Neural cell (in vitro differentiated cells): Measurements from ENCODE around the gene RABGAP1L.

Experiments used
- CTCF ChIP-seq: fragments of 450-650 bp; IDR thresholded peaks from 2 replicates; pipeline ENCODE4 v1.5.1; 2014; ENCODE audit warnings: antibody characterized with exemption, mild to moderate bottlenecking, moderate library complexity; ENCODE audit not compliant: poor library complexity, severe bottlenecking
- EP300 ChIP-seq: fragments of 450-650 bp; conservative IDR thresholded peaks from 2 replicates; pipeline ENCODE4 v1.6.1; 2014; ENCODE audit warnings: antibody characterized with exemption, mild to moderate bottlenecking, moderate library complexity; ENCODE audit not compliant: poor library complexity, severe bottlenecking
- EZH2 ChIP-seq: fragments of 200-600, 300-800 bp; shearing (Covaris generic), sonication (generic); IDR thresholded peaks from 2 replicates; pipeline ENCODE4 v1.6.1; 2014; ENCODE audit warnings: antibody characterized with exemption, low read length, borderline replicate concordance, mild to moderate bottlenecking; ENCODE audit not compliant: insufficient read depth, poor library complexity, severe bottlenecking
- MXI1 ChIP-seq: fragments of 450-650 bp; conservative IDR thresholded peaks from 2 replicates; pipeline ENCODE4 v1.6.1; 2014; ENCODE audit warnings: antibody characterized with exemption, mild to moderate bottlenecking; ENCODE audit not compliant: poor library complexity, severe bottlenecking
- POLR2AphosphoS5 ChIP-seq: IDR thresholded peaks from 2 replicates; pipeline ENCODE4 v1.6.1; 2012
- RAD21 ChIP-seq: fragments of 450-650 bp; conservative IDR thresholded peaks from 2 replicates; pipeline ENCODE4 v1.6.1; 2014; ENCODE audit warnings: antibody characterized with exemption, mild to moderate bottlenecking, moderate library complexity
- REST ChIP-seq: IDR thresholded peaks from 2 replicates; pipeline ENCODE4 v1.6.1; 2012; ENCODE audit warnings: borderline replicate concordance
- SMC3 ChIP-seq: fragments of 450-650 bp; conservative IDR thresholded peaks from 2 replicates; pipeline ENCODE4 v1.6.1; 2014; ENCODE audit warnings: antibody characterized with exemption, mild to moderate bottlenecking, moderate library complexity; ENCODE audit not compliant: poor library complexity
- TAF1 ChIP-seq: IDR thresholded peaks from 2 replicates; pipeline ENCODE4 v1.6.1; 2012; ENCODE audit warnings: low read depth

- TF ChIP-seq EZH2 (no peak), CTCF (no peak), TAF1 (no peak), POLR2AphosphoS5 (no peak), RAD21 (no peak), SMC3 (no peak), REST (no peak), EP300 (no peak), MXI1 (no peak)
These were observed 216.7 kb downstream of the RABGAP1L start for GRCh38 chr1:174376030-174376429.
